ENCODE results near the gene UGT1A6.

Gene UGT1A6

GRCh38 chr2:233707940-233708644 is 15.4 kb downstream of the UGT1A6 start:
- Histone ChIP-seq H3F3A (ENCODE audit: insufficient read depth, low read length) (no peaks in the 10 kb centered on the region), H3K4me1 (ENCODE audit: insufficient read depth, low read length, severe bottlenecking) (no peaks in the 10 kb centered on the region), H3K9ac (ENCODE audit: low read length) (no peak overlapping the region), H2AFZ (ENCODE audit: low read length) (no peak overlapping the region), H3K9me3 (ENCODE audit: low read length) (no peaks in the 10 kb centered on the region), H3K27ac (ENCODE audit: low read depth, low read length, poor library complexity, severe bottlenecking) (no peak overlapping the region), H3K36me3 (ENCODE audit: insufficient read depth, low read length) (no peaks in the 10 kb centered on the region; the same call in 1 of the 2 replicates), H3K9me2 (ENCODE audit: low read depth, low read length) (no peaks in the 10 kb centered on the region), H3K79me2 (ENCODE audit: insufficient read depth, low read length) (no peaks in the 10 kb centered on the region), H4K20me1 (ENCODE audit: insufficient read depth, low read length) (no peaks in the 10 kb centered on the region), H3K27me3 (ENCODE audit: insufficient read depth, low read length) (no peaks in the 10 kb centered on the region), H3K4me2 (ENCODE audit: low read length) (no peak overlapping the region), H3K4me3 (ENCODE audit: low read depth, low read length, poor library complexity, severe bottlenecking) (no peak overlapping the region)
- TF ChIP-seq CTCF (IDR thresholded peaks at IDR 0.05; ENCODE audit: low read length) (no peak), EZH2 (IDR thresholded peaks at IDR 0.05; ENCODE audit: borderline replicate concordance, low read length) (no peak)

DNA sequence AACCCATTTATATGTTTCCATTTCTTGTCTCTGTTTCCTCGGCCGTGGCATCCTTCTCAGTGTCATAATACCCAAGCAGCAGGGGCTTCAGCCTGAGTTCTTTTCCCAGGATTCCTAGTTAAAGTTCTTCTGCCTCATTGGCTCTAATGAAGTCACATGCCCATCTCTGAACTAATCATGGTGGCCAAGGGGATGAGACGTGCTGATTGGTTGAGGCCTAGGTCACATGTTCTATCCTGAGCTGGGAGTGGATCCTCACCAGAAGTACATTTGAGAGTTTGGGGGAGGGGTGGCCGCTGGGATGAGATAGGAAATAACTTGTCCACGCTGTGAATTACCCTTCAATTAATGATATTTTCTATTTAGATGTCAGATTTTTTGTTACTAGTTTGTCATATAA is 16.3 kb downstream of the UGT1A6 start:
- H3K27me3 ChIP-seq (ENCODE audit: insufficient read depth, low read length): no peaks in the 10 kb centered on the region
- H4K20me1 ChIP-seq (ENCODE audit: insufficient read depth, low read length): no peaks in the 10 kb centered on the region
- H2AFZ ChIP-seq (ENCODE audit: low read length): no peak overlapping the region
- H3K79me2 ChIP-seq (ENCODE audit: insufficient read depth, low read length): no peaks in the 10 kb centered on the region
- H3K27ac ChIP-seq (ENCODE audit: low read depth, low read length, poor library complexity, severe bottlenecking): no peak overlapping the region
- no peak overlapping the region for H3K4me3 ChIP-seq (ENCODE audit: low read depth, low read length, poor library complexity, severe bottlenecking)
- H3K36me3 ChIP-seq (ENCODE audit: insufficient read depth, low read length): no peaks in the 10 kb centered on the region
- no peak overlapping the region for H3K9ac ChIP-seq (ENCODE audit: low read length)
- H3K9me3 ChIP-seq (ENCODE audit: low read length): no peaks in the 10 kb centered on the region
- TF ChIP-seq CTCF (IDR thresholded peaks at IDR 0.05; ENCODE audit: low read length): no peak
- no peak for TF ChIP-seq EZH2 (IDR thresholded peaks at IDR 0.05; ENCODE audit: borderline replicate concordance, low read length)
- no peaks in the 10 kb centered on the region for H3K4me1 ChIP-seq (ENCODE audit: insufficient read depth, low read length, severe bottlenecking)
- H3K9me2 ChIP-seq (ENCODE audit: low read depth, low read length): no peaks in the 10 kb centered on the region
- no peaks in the 10 kb centered on the region for H3F3A ChIP-seq (ENCODE audit: insufficient read depth, low read length)
- no peak overlapping the region for H3K4me2 ChIP-seq (ENCODE audit: low read length)

DNA sequence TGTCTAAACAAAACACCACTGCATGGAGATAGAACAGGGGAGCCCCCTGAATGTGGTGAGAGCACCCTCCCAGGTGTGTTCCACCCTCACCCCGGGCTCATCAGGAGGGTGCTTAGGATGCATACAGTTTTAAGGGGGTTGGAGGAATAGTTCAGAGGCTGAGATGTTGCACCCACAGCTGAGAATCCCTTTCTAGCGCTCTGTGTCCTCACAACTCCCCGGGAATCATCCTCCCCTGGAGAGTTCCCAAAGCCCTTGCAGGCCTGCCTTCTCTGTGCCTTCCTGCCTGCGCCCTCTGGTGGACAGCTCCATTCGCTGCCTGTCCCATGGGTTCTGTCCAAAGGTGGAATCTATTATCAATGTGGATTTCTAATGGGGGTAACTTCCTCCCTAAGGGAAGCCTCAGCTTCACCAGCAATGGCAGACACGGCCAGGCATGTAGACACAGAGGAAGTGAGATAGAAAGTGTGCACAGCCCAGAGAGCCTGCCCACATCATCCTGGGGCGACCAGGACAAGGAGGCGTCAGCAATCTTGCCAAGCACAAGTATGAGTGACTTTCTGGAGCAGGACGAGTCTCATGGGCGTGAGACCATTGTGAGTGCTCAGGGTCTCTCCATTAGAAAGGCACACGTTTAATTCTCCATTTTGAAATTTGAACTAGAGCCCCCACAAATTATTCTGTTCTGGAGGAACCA is 18.8 kb downstream of the UGT1A6 start:
- no peaks in the 10 kb centered on the region for H3K4me1 ChIP-seq (ENCODE audit: insufficient read depth, low read length, severe bottlenecking)
- no peak overlapping the region for H3K4me2 ChIP-seq (ENCODE audit: low read length)
- H3K36me3 ChIP-seq (ENCODE audit: insufficient read depth, low read length): no peaks in the 10 kb centered on the region
- no peak overlapping the region for H3K27ac ChIP-seq (ENCODE audit: low read depth, low read length, poor library complexity, severe bottlenecking)
- no peaks in the 10 kb centered on the region for H3K79me2 ChIP-seq (ENCODE audit: insufficient read depth, low read length)
- H3F3A ChIP-seq (ENCODE audit: insufficient read depth, low read length): no peaks in the 10 kb centered on the region
- no peak overlapping the region for H3K4me3 ChIP-seq (ENCODE audit: low read depth, low read length, poor library complexity, severe bottlenecking)
- no peaks in the 10 kb centered on the region for H4K20me1 ChIP-seq (ENCODE audit: insufficient read depth, low read length)
- H3K27me3 ChIP-seq (ENCODE audit: insufficient read depth, low read length): no peaks in the 10 kb centered on the region
- H3K9ac ChIP-seq (ENCODE audit: low read length): no peak overlapping the region
- no peak overlapping the region for H2AFZ ChIP-seq (ENCODE audit: low read length)
- TF ChIP-seq EZH2 (IDR thresholded peaks at IDR 0.05; ENCODE audit: borderline replicate concordance, low read length) (no peak), CTCF (IDR thresholded peaks at IDR 0.05; ENCODE audit: low read length) (peak; percentile 93)
- H3K9me2 ChIP-seq (ENCODE audit: low read depth, low read length): no peaks in the 10 kb centered on the region
- H3K9me3 ChIP-seq (ENCODE audit: low read length): no peaks in the 10 kb centered on the region
